GM18858 (cell line): ENCODE results near the gene DPM2.

Experiments used
- ATAC-seq: cut with Tn5 transposase; IDR thresholded peaks from one replicate; pipeline ENCODE4 v1.9.1; 2021; ENCODE audit not compliant: unreplicated experiment

The DPM2 gene

GRCh38 chr9:127938298-127938690 lies 640 bp upstream of the DPM2 start:
- no peak for ATAC-seq

- ATAC-seq, result no peak
Observed at GRCh38 chr9:127937056-127937387, 632 bp downstream of the DPM2 start.

GRCh38 chr9:127936347-127936852 lies 1.3 kb downstream of the DPM2 start:
- ATAC-seq, result no peak

GRCh38 chr9:127935765-127936221 lies 1.9 kb downstream of the DPM2 start:
- no peak for ATAC-seq

- no peak for ATAC-seq
Observed at GRCh38 chr9:127934986-127935385, 2.7 kb downstream of the DPM2 start.

GRCh38 chr9:127934248-127934647 lies 3.4 kb downstream of the DPM2 start:
- no peak for ATAC-seq

GRCh38 chr9:127931092-127931881 lies 6.4 kb downstream of the DPM2 start:
- no peak for ATAC-seq

- peak; percentile 52 for ATAC-seq
Observed at GRCh38 chr9:127930231-127931091, 7.2 kb downstream of the DPM2 start, which contains the start of gene PIP5KL1. PIP5KL1 (minus strand) TSS chr9:127930777; CDS start chr9:127930752, 25 bp downstream.

- no peak for ATAC-seq
Observed at GRCh38 chr9:127929625-127929979, 8.1 kb downstream of the DPM2 start.

GRCh38 chr9:127928676-127929624 lies 8.7 kb downstream of the DPM2 start:
- no peak for ATAC-seq

- no peak for ATAC-seq
Observed at GRCh38 chr9:127927988-127928675, 9.5 kb downstream of the DPM2 start.

GRCh38 chr9:127927201-127927987 lies 10.3 kb downstream of the DPM2 start:
- ATAC-seq, result no peak

GRCh38 chr9:127926906-127927200 lies 10.8 kb downstream of the DPM2 start:
- ATAC-seq, result no peak

GRCh38 chr9:127925959-127926905 lies 11.4 kb downstream of the DPM2 start:
- ATAC-seq, result no peak

- no peak for ATAC-seq
Observed at GRCh38 chr9:127924736-127925444, 12.8 kb downstream of the DPM2 start.

GRCh38 chr9:127923771-127924170 lies 13.9 kb downstream of the DPM2 start:
- ATAC-seq, result no peak

GRCh38 chr9:127923046-127923445 lies 14.6 kb downstream of the DPM2 start:
- ATAC-seq, result no peak

GRCh38 chr9:127921557-127922120 lies 16.0 kb downstream of the DPM2 start:
- no peak for ATAC-seq
